ENCODE results near the gene EVA1A.
A peak's percentile ranks its signal among the peaks of the same experiment; 100 is the strongest.

The EVA1A gene

GRCh38 chr2:75521225-75521872, 39.4 kb downstream of the EVA1A start:
- DNase-seq (ENCODE audit: insufficient read length): no peak
- no peak for TF ChIP-seq POLR2A (IDR thresholded peaks at IDR 0.05; ENCODE audit: low read depth, low read length)
- TF ChIP-seq TAF1 (IDR thresholded peaks at IDR 0.05; ENCODE audit: borderline replicate concordance, low read depth, low read length): no peak
- TF ChIP-seq POLR2AphosphoS5 (IDR thresholded peaks at IDR 0.05; ENCODE audit: low read depth, low read length): no peak
- FAIRE-seq: no peak

DNA sequence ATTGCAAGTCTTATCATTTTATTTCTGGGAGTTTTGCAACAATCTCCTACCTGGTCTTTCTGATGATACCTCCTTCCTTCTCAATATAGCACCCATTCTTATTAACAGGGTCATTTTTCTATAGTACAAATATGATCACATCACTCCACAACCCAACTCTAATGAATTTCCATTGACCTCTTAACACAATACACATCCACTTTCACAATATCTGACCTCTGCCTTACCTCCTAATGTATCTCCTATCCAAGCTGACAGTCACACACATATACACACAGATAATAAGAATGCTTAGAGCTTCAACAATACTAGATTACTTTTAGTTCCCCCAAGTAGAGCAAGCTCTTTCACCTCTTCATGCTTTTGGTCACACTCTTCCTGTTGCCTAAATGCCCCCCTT, 40.9 kb downstream of the EVA1A start:
- FAIRE-seq: no peak
- DNase-seq (ENCODE audit: insufficient read length): no peak
- no peak for TF ChIP-seq TAF1 (IDR thresholded peaks at IDR 0.05; ENCODE audit: borderline replicate concordance, low read depth, low read length)
- TF ChIP-seq POLR2A (IDR thresholded peaks at IDR 0.05; ENCODE audit: low read depth, low read length): no peak
- no peak for TF ChIP-seq POLR2AphosphoS5 (IDR thresholded peaks at IDR 0.05; ENCODE audit: low read depth, low read length)

GRCh38 chr2:75518638-75519465, 41.9 kb downstream of the EVA1A start:
- TF ChIP-seq POLR2AphosphoS5 (IDR thresholded peaks at IDR 0.05; ENCODE audit: low read depth, low read length) (no peak), TAF1 (IDR thresholded peaks at IDR 0.05; ENCODE audit: borderline replicate concordance, low read depth, low read length) (no peak), POLR2A (IDR thresholded peaks at IDR 0.05; ENCODE audit: low read depth, low read length) (no peak)
- DNase-seq (ENCODE audit: insufficient read length): no peak
- FAIRE-seq: no peak

DNA sequence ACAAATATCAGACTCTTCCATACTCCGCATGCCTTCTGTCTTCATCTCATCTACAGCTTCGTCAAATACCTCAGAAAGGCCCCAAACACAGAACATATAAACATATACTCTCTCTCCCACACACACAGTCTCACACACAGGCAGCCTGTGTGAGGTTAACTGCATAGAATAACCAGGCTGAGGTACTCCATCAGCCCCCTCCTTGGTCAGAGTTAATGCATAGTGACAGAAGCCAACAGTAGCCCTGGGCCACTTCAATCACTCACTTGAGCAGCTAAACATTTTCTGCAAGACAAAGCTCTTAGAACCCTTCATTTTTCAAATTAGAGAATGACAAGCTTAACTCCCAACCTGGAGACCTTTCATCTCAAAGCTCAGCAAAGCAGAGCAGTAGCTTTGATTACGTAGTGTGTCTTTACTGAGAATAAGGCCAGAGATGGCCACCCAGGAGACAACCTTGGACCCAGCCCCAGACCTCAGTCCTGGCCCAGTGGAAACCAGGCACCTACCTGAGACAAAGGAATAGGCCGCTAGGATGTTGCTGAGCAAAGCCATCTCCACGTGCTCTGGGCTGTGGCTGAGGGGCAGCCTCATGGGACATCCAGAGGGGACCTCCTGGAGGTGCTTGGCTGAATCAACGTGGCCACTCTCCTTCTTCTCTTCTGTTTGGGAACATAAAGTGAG, 43.0 kb downstream of the EVA1A start:
- FAIRE-seq (no peak), DNase-seq (ENCODE audit: insufficient read length) (no peak)
- TF ChIP-seq POLR2AphosphoS5 (IDR thresholded peaks at IDR 0.05; ENCODE audit: low read depth, low read length) (no peak), POLR2A (IDR thresholded peaks at IDR 0.05; ENCODE audit: low read depth, low read length) (no peak), TAF1 (IDR thresholded peaks at IDR 0.05; ENCODE audit: borderline replicate concordance, low read depth, low read length) (no peak)

GRCh38 chr2:75516378-75517360, 44.1 kb downstream of the EVA1A start:
- DNase-seq (ENCODE audit: insufficient read length): no peak
- TF ChIP-seq TAF1 (IDR thresholded peaks at IDR 0.05; ENCODE audit: borderline replicate concordance, low read depth, low read length): no peak
- TF ChIP-seq POLR2A (IDR thresholded peaks at IDR 0.05; ENCODE audit: low read depth, low read length): no peak
- TF ChIP-seq POLR2AphosphoS5 (IDR thresholded peaks at IDR 0.05; ENCODE audit: low read depth, low read length): no peak
- no peak for FAIRE-seq

- DNase-seq (ENCODE audit: insufficient read length): no peak
- TF ChIP-seq POLR2AphosphoS5 (IDR thresholded peaks at IDR 0.05; ENCODE audit: low read depth, low read length) (no peak), TAF1 (IDR thresholded peaks at IDR 0.05; ENCODE audit: borderline replicate concordance, low read depth, low read length) (no peak), POLR2A (IDR thresholded peaks at IDR 0.05; ENCODE audit: low read depth, low read length) (no peak)
- no peak for FAIRE-seq
These were observed 45.0 kb downstream of the EVA1A start for GRCh38 chr2:75515584-75516368.

- no peak for TF ChIP-seq TAF1 (IDR thresholded peaks at IDR 0.05; ENCODE audit: borderline replicate concordance, low read depth, low read length)
- DNase-seq (ENCODE audit: insufficient read length) (no peak), FAIRE-seq (peak; percentile 9)
These were observed 47.0 kb downstream of the EVA1A start for GRCh38 chr2:75513616-75514170.

- no peak for FAIRE-seq
- TF ChIP-seq TAF1 (IDR thresholded peaks at IDR 0.05; ENCODE audit: borderline replicate concordance, low read depth, low read length): no peak
- no peak for TF ChIP-seq POLR2AphosphoS5 (IDR thresholded peaks at IDR 0.05; ENCODE audit: low read depth, low read length)
- TF ChIP-seq POLR2A (IDR thresholded peaks at IDR 0.05; ENCODE audit: low read depth, low read length): no peak
- no peak for DNase-seq (ENCODE audit: insufficient read length)
These were observed 48.1 kb downstream of the EVA1A start for GRCh38 chr2:75512455-75513212.

DNA sequence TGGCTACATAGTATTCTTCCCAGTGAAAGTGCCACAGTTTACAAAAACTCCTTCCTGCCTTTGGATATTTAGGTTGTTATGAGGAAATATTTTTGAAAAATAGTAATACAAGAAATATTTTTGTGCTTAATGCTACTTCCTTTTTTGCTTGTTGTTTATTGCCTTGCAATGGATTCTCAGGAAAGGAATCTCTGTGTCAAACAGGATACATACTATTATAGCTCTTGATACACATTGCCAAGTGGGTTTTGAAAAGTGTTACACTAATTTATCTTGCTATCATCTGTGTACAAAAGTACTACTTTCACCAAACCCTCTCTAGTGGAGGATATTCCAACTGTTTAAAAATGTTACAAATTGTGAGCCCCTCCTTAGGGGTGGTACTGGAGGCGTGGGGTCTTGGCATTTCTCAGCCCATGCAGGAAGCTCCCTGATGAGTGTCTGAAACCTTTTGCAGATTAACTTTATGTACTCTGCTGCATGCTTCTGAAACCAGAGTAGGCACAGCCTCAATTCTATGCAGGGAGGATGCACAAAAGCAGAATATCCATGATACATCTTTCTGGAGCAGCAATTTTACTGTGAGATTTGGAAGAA, 54.5 kb downstream of the EVA1A start:
- TF ChIP-seq TAF1 (IDR thresholded peaks at IDR 0.05; ENCODE audit: borderline replicate concordance, low read depth, low read length): no peak
- no peak for DNase-seq (ENCODE audit: insufficient read length)
- no peak for FAIRE-seq

Measured in GM12892 (cell line).